Vagina (tissue), 2 donors: ENCODE data around the gene DDIAS. TPM values are rescaled to one million over a fixed set of nuclear protein-coding genes. Genes with fewer than 3 reads are reported as not detected.
"Not testable (repeated sequence)": the region's sequence is repeated elsewhere in the genome, so short reads cannot be mapped to it uniquely, and the experiment has no call there.

ENCODE experiments used
- DNase-seq, 2 donors: peaks; one replicate each; pipeline ENCODE4 v3.0.0-alpha.2; 2017; ENCODE audit errors: extremely low spot score in 2 of 2
- H3K27ac ChIP-seq: fragments of 200-600 bp; sonication (generic); one replicate; pipeline ENCODE4 v1.5.1; 2019
- H3K27me3 ChIP-seq: fragments of 200-600 bp; sonication (generic); one replicate; pipeline ENCODE4 v1.5.1; 2019
- H3K36me3 ChIP-seq, 2 donors: fragments of 200-600 bp; sonication (generic); one replicate each; pipeline ENCODE4 v1.5.1; 2017 to 2019
- H3K4me1 ChIP-seq: fragments of 200-600 bp; sonication (generic); one replicate; pipeline ENCODE4 v1.5.1; 2019
- H3K4me3 ChIP-seq, 2 donors: fragments of 200-600 bp; sonication (generic); 1 replicate in 1 of 2; 2 replicates in 1 of 2; pipeline ENCODE4 v1.5.1; 2016 to 2019
- H3K9me3 ChIP-seq: fragments of 200-600 bp; sonication (generic); one replicate; pipeline ENCODE4 v1.5.1; 2019
- POLR2A ChIP-seq, 2 donors: fragments of 450-650 bp; IDR thresholded peaks; one replicate each; pipeline ENCODE4 v1.6.1; 2017; ENCODE audit warnings: antibody characterized with exemption in 2 of 2, mild to moderate bottlenecking in 2 of 2, moderate library complexity in 2 of 2
- POLR2AphosphoS5 ChIP-seq, 2 donors: sonication (generic); formaldehyde crosslinking; IDR thresholded peaks; one replicate each; pipeline ENCODE4 v1.9.0; 2017; ENCODE audit warnings: antibody characterized with exemption in 2 of 2, mild to moderate bottlenecking in 2 of 2, low read depth in 1 of 2; ENCODE audit not compliant: insufficient read depth in 1 of 2
- intact Hi-C: fragments of 100-400 bp; cut with DNase I; formaldehyde crosslinking; loops from one replicate; pipeline ENCODE4 v1.15.1; 2023
- total RNA-seq: library from RNA; depleted of rRNA; stranded (reverse); fragments of >200 nt; gene quantifications from one replicate; pipeline ENCODE4 v1.2.3, GENCODE V29; 2016
- TF ChIP-seq, protein P1 (sequence below), 3 experiments: fragments of 450-650 bp in 2 of 3; fragments of 200-600 bp in 1 of 3; sonication (generic) in 1 of 3; IDR thresholded peaks; one replicate each; pipeline ENCODE4 v1.5.1; 2017 to 2019; ENCODE audit warnings: antibody characterized with exemption in 3 of 3, mild to moderate bottlenecking in 2 of 3, moderate library complexity in 2 of 3

DDIAS gene
- total RNA-seq, 1 donor from 2014 or later, result 1.5 TPM

DNA sequence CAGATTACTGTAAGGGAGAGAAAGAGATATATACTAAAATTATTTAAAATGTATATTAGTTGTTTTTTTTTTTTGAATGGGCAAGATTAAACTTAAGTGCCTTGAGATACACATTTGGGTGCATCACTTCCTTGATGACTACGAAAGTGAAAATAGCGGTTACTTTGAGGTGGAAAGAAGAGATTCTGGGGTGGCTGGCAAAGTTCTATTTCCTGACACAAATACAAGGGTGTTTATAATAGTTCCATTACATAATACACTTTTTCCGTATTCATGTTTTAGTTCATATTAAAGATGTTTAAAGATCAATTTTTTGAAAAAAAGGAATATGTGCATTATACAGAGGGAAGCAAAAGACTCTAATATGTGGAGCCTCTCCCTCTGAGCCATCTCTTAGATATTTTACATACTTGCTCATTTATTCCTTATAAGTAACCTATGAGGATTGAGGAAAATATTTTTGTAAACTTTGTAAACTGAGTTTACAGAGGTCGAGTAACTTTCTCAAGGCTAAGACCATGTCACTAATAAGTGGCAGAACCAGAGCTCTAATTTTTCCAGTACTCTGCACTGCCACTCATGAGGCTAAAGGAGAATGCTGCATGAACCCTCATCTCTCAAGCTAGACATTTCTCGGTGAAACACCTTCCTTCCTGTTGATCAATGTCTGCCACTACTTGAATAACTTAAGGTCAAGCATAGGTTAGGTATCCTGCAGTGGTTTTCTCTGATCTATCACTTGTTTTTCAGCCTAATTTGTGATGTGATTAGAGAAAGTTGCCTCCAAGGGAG lies 58.6 kb downstream of the DDIAS start:
- intact Hi-C loops, result no loop called here
- Histone ChIP-seq H3K36me3 (no peaks in the 10 kb centered on the region), H3K4me1 (no peaks in the 10 kb centered on the region), H3K9me3 (no peaks in the 10 kb centered on the region), H3K27ac (no peak overlapping the region), H3K27me3 (no peaks in the 10 kb centered on the region), H3K4me3 (no peak overlapping the region)
- TF ChIP-seq, protein P1, sequence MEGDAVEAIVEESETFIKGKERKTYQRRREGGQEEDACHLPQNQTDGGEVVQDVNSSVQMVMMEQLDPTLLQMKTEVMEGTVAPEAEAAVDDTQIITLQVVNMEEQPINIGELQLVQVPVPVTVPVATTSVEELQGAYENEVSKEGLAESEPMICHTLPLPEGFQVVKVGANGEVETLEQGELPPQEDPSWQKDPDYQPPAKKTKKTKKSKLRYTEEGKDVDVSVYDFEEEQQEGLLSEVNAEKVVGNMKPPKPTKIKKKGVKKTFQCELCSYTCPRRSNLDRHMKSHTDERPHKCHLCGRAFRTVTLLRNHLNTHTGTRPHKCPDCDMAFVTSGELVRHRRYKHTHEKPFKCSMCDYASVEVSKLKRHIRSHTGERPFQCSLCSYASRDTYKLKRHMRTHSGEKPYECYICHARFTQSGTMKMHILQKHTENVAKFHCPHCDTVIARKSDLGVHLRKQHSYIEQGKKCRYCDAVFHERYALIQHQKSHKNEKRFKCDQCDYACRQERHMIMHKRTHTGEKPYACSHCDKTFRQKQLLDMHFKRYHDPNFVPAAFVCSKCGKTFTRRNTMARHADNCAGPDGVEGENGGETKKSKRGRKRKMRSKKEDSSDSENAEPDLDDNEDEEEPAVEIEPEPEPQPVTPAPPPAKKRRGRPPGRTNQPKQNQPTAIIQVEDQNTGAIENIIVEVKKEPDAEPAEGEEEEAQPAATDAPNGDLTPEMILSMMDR (IDR thresholded peaks at IDR 0.05), result no peak
- TF ChIP-seq POLR2A (IDR thresholded peaks at IDR 0.05) (no peak), POLR2AphosphoS5 (IDR thresholded peaks at IDR 0.05; ENCODE audit: insufficient read depth in 1 of 2, low read depth in 1 of 2) (no peak)
- no peak for DNase-seq

DNA sequence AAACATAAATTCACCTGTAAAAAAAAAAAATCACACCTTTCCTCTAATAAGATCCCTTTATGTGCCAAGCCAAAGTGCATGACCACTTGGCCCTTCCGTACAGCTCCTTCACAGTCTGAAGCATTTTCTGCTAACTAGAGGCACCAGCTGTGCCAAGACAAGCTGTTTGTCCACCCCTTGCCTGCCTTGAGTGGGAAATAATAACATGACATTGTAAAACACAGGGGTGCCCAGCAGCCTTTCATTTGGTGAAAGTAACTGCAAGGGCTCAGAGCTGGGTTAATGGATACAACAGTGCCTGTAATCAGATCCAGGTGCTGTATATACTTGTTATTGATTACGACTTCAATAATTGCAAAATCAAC lies 59.2 kb downstream of the DDIAS start:
- Histone ChIP-seq H3K27me3 (no peaks in the 10 kb centered on the region), H3K27ac (no peak overlapping the region), H3K4me1 (no peaks in the 10 kb centered on the region), H3K36me3 (no peaks in the 10 kb centered on the region), H3K9me3 (no peaks in the 10 kb centered on the region), H3K4me3 (no peak overlapping the region)
- intact Hi-C loops, result no loop called here
- DNase-seq, result no peak
- no peak for TF ChIP-seq POLR2A (IDR thresholded peaks at IDR 0.05)
- TF ChIP-seq, protein P1 (IDR thresholded peaks at IDR 0.05), result no peak
- TF ChIP-seq POLR2AphosphoS5 (IDR thresholded peaks at IDR 0.05; ENCODE audit: insufficient read depth in 1 of 2, low read depth in 1 of 2), result no peak

DNA sequence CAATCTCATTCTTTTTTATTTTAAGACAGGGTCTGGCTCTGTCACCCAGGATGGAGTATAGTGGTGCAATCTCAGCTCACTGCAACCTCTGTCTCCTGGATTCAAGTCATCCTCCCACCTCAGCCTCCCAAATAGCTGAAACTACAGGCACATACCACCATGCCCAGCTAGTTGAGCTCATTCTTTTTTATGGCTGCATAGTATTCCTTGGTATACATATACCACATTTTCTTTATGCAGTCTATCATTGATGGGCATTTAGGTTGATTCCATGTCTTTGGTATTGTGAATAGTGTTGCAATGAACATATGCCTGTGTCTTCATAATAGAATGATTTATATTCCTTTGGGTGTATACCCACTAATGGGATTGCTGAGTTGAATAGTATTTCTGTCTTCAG lies 60.5 kb downstream of the DDIAS start:
- H3K4me3 ChIP-seq, H3K27ac ChIP-seq, H3K9me3 ChIP-seq, H3K4me1 ChIP-seq, DNase-seq, H3K36me3 ChIP-seq, H3K27me3 ChIP-seq, intact Hi-C loops: not testable (repeated sequence)

DNA sequence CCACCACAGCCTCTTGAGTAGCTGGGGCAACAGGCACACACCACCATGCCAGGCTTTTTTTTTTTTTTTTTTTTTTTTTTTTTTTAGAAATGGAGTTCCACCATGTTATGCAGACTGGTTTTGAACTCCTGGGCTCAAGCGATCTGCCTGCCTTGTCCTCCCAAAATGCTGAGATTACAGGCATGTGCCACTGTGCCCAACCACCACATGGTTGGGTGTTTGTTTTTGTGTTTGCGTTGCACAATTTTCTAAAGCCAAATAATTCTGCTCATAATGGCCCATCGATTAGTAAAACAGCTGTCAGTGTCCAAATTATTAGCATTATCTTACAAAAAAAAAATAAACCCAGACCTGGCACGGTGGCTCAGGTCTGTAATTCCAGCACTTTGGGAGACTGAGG lies 65.8 kb downstream of the DDIAS start:
- no peak for DNase-seq
- TF ChIP-seq POLR2AphosphoS5 (IDR thresholded peaks at IDR 0.05; ENCODE audit: insufficient read depth in 1 of 2, low read depth in 1 of 2) (no peak), POLR2A (IDR thresholded peaks at IDR 0.05) (no peak)
- TF ChIP-seq, protein P1 (IDR thresholded peaks at IDR 0.05), result no peak
- no peak overlapping the region for H3K27ac ChIP-seq
- intact Hi-C loops, result no loop called here
- no peaks in the 10 kb centered on the region for H3K36me3 ChIP-seq
- no peaks in the 10 kb centered on the region for H3K4me1 ChIP-seq
- H3K4me3 ChIP-seq, result no peak overlapping the region
- H3K9me3 ChIP-seq, result no peaks in the 10 kb centered on the region
- no peaks in the 10 kb centered on the region for H3K27me3 ChIP-seq

DNA sequence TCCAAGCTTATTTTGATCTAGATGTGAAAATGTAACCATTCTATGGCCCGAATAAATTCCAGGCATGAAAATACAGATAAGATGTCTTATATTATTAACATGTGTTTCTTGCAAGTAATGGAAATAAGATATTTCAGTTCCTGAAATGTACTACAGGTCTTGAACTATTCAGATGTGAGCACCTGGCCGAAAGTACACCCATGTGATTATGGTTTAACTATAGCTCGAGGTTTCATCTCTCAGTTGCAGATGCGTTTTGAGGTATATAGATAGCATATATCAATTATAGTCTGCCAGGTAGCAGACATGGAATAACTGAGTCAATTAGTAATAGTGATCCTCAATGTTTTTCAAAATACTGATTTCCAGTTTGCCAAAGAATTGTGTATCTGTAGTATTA lies 68.3 kb downstream of the DDIAS start:
- TF ChIP-seq POLR2A (IDR thresholded peaks at IDR 0.05), result no peak
- TF ChIP-seq, protein P1 (IDR thresholded peaks at IDR 0.05), result no peak
- TF ChIP-seq POLR2AphosphoS5 (IDR thresholded peaks at IDR 0.05; ENCODE audit: insufficient read depth in 1 of 2, low read depth in 1 of 2), result no peak
- H3K27ac ChIP-seq, result no peak overlapping the region
- H3K9me3 ChIP-seq, result no peaks in the 10 kb centered on the region
- intact Hi-C loops, result no loop called here
- no peak overlapping the region for H3K4me3 ChIP-seq
- no peak for DNase-seq
- H3K27me3 ChIP-seq, result no peaks in the 10 kb centered on the region
- H3K36me3 ChIP-seq, result no peaks in the 10 kb centered on the region
- H3K4me1 ChIP-seq, result no peaks in the 10 kb centered on the region

DNA sequence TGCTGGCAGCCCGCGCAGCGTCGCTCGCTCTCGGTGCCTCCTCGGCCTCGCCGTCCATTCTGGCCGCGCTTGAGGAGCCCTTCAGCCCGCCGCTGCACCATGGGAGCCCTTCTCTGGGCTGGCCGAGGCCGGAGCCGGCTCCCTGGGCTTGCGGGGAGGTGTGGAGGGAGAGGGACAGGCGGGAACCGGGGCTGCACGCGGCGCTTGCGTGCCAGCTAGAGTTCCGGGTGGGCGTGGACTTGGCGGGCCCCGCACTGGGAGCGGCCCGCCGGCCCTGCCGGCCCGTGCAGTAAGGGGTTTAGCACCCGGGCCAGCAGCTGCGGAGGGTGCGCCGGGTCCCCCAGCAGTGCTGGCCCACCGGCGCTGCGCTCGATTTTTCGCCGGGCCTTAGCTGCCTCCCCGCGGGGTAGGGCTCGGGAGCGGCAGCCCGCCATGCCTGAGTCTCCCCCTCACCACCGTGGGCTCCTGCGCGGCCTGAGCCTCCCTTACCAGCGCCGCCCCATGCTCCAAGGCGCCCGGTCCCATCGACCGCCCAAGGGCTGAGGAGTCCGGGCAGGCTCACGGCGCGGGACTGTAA lies 69.1 kb downstream of the DDIAS start:
- H3K9me3 ChIP-seq, DNase-seq, H3K27ac ChIP-seq, H3K4me1 ChIP-seq, H3K27me3 ChIP-seq, H3K4me3 ChIP-seq, H3K36me3 ChIP-seq, intact Hi-C loops: not testable (repeated sequence)

DNA sequence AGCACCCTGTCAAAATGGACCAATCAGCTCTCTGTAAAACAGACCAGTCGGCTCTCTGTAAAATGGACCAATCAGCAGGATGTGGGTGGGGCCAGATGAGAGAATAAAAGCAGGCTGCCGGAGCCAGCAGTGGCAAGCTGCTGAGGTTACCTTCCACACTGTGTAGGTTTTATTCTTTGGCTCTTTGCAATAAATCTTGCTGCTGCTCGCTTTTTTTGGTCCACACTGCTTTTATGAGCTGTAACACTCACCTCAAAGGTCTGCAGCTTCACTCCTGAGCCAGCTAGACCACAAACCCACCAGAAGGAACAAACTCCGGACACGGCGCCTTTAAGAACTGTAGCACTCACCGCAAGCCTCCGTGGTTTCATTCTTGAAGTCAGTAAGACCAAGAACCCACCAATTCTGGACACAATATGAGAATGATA lies 70.0 kb downstream of the DDIAS start:
- H3K36me3 ChIP-seq, H3K27me3 ChIP-seq, H3K4me1 ChIP-seq, H3K9me3 ChIP-seq, H3K27ac ChIP-seq, intact Hi-C loops, DNase-seq: not testable (repeated sequence)
- H3K4me3 ChIP-seq, result peak overlapping the region in 1 of 2 donors; percentile 13
